ENCODE measurements around the gene CELSR3.

The CELSR3 gene

DNA sequence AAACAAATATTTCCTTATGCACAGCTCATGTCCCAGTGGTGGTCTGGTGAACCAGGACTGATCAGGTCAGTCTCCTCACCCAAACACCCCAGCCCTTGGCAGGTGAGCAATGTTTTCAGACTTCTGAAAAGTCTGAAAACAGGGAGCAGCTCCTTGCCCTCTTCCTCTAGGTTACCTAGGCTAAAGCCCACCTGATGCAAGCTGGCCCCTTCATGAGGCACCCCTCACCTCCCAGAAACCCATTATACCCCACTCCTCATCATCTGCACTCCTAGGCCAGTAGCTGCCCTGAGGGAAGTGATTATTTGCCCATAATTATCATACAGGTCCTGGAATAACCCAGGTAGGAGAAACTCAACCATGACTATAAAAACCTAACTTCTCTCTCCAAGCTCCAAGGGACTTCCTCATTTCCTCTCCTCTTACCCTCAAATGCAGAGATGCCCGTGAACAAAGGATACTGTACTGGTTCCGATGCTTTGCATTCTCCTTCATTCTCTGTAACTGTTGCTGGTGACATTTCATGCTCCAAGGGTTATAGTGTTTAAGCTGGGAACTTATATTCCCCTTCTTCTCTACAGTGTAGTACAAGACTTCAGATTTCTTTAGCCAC, 28.3 kb upstream of the CELSR3 start:
- CTCF ChIA-PET: no interaction called here
- POLR2A ChIA-PET: no interaction called here

DNA sequence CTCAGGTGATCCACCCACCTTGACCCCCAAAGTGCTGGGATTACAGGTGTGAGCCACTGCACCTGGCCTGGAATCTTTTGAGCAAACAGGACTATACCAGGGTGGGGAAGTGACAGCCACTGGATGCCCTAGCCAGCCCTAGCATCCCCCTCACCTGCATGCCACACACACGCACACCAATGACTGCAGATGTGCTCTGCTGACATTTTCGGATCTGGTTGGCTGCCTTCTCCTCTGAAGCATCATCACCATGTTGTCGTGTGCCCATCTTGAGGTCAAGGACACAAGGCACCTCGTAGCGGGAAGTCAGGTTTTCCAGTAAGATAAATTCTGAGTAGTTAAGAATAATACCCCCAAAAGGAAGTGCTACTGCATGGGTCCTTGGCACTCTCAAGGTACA, 26.7 kb upstream of the CELSR3 start:
- ChIA-PET POLR2A (no interaction called here), CTCF (no interaction called here)
- TF ChIP-seq L3MBTL2 (conservative IDR thresholded peaks at IDR 0.05): no peak
- TF ChIP-seq TARDBP (IDR thresholded peaks at IDR 0.05): no peak
- TF ChIP-seq ARNT (IDR thresholded peaks at IDR 0.05): no peak
- no peak for TF ChIP-seq ELF4 (IDR thresholded peaks at IDR 0.05)
- TF ChIP-seq, protein P1, sequence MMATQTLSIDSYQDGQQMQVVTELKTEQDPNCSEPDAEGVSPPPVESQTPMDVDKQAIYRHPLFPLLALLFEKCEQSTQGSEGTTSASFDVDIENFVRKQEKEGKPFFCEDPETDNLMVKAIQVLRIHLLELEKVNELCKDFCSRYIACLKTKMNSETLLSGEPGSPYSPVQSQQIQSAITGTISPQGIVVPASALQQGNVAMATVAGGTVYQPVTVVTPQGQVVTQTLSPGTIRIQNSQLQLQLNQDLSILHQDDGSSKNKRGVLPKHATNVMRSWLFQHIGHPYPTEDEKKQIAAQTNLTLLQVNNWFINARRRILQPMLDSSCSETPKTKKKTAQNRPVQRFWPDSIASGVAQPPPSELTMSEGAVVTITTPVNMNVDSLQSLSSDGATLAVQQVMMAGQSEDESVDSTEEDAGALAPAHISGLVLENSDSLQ (IDR thresholded peaks at IDR 0.05): no peak
- no peak for TF ChIP-seq FOXA1 (IDR thresholded peaks at IDR 0.05)
- TF ChIP-seq FOXM1 (IDR thresholded peaks at IDR 0.05; ENCODE audit: borderline replicate concordance): no peak
- no peak for TF ChIP-seq BHLHE40 (IDR thresholded peaks at IDR 0.05; ENCODE audit: borderline replicate concordance)
- TF ChIP-seq CTBP1 (IDR thresholded peaks at IDR 0.05; ENCODE audit: borderline replicate concordance): no peak
- no peak for TF ChIP-seq HDGF (IDR thresholded peaks at IDR 0.05; ENCODE audit: borderline replicate concordance)
- TF ChIP-seq ZNF384 (IDR thresholded peaks at IDR 0.05): no peak
- TF ChIP-seq NFRKB (IDR thresholded peaks at IDR 0.05): no peak
- no peak for TF ChIP-seq SP1 (IDR thresholded peaks at IDR 0.05)
- DNase-seq (ENCODE audit: extremely low spot score): no peak

More for the DNA sequence above, 28.3 kb upstream of the CELSR3 start:
- TF ChIP-seq ARNT (IDR thresholded peaks at IDR 0.05) (no peak), FOXA1 (IDR thresholded peaks at IDR 0.05) (no peak), FOXK2 (IDR thresholded peaks at IDR 0.05) (no peak), BHLHE40 (IDR thresholded peaks at IDR 0.05; ENCODE audit: borderline replicate concordance) (no peak), SUZ12 (IDR thresholded peaks at IDR 0.05) (no peak), FOXM1 (IDR thresholded peaks at IDR 0.05; ENCODE audit: borderline replicate concordance) (no peak), ELF4 (IDR thresholded peaks at IDR 0.05) (no peak), LEF1 (IDR thresholded peaks at IDR 0.05; ENCODE audit: borderline replicate concordance) (no peak), CTBP1 (IDR thresholded peaks at IDR 0.05; ENCODE audit: borderline replicate concordance) (no peak), TARDBP (IDR thresholded peaks at IDR 0.05) (no peak), HDGF (IDR thresholded peaks at IDR 0.05; ENCODE audit: borderline replicate concordance) (no peak), ZNF384 (IDR thresholded peaks at IDR 0.05) (no peak), L3MBTL2 (conservative IDR thresholded peaks at IDR 0.05) (no peak), NFRKB (IDR thresholded peaks at IDR 0.05) (no peak), SP1 (IDR thresholded peaks at IDR 0.05) (no peak)
- TF ChIP-seq, protein P1 (IDR thresholded peaks at IDR 0.05): no peak
- DNase-seq (ENCODE audit: extremely low spot score): no peak

DNA sequence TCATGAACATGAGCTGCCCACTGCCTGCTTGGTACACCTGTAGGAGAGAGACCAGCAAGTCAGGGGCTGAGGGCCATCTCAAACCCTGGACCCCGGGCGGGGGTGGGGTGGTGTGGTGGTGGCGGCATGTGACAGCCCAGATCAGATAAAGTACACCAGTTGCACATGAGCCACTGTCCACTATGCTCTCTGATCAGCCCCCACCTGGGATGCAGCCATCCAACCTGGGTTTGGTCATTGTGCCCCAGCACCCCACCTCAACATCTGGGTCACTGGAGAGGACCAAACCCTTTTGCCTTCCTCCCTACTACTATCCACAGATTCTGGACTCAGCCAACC, 26.0 kb upstream of the CELSR3 start:
- CTCF ChIA-PET: no interaction called here
- no peak for TF ChIP-seq CTBP1 (IDR thresholded peaks at IDR 0.05; ENCODE audit: borderline replicate concordance)
- no peak for TF ChIP-seq SP1 (IDR thresholded peaks at IDR 0.05)
- TF ChIP-seq ELF4 (IDR thresholded peaks at IDR 0.05): no peak
- no peak for TF ChIP-seq FOXK2 (IDR thresholded peaks at IDR 0.05)
- no peak for TF ChIP-seq HDGF (IDR thresholded peaks at IDR 0.05; ENCODE audit: borderline replicate concordance)
- TF ChIP-seq, protein P1 (IDR thresholded peaks at IDR 0.05): no peak
- TF ChIP-seq FOXM1 (IDR thresholded peaks at IDR 0.05; ENCODE audit: borderline replicate concordance): no peak
- no peak for TF ChIP-seq ARNT (IDR thresholded peaks at IDR 0.05)
- no peak for TF ChIP-seq L3MBTL2 (conservative IDR thresholded peaks at IDR 0.05)
- TF ChIP-seq ZNF384 (IDR thresholded peaks at IDR 0.05): no peak
- TF ChIP-seq NFRKB (IDR thresholded peaks at IDR 0.05): no peak
- TF ChIP-seq FOXA1 (IDR thresholded peaks at IDR 0.05): no peak
- TF ChIP-seq LEF1 (IDR thresholded peaks at IDR 0.05; ENCODE audit: borderline replicate concordance): no peak
- TF ChIP-seq SUZ12 (IDR thresholded peaks at IDR 0.05): no peak
- no peak for TF ChIP-seq TARDBP (IDR thresholded peaks at IDR 0.05)
- TF ChIP-seq BHLHE40 (IDR thresholded peaks at IDR 0.05; ENCODE audit: borderline replicate concordance): no peak
- POLR2A ChIA-PET: interaction anchor here (1.2 kb wide), 1 partner anchor 28 kb away, joined by 5 read pairs; the partner anchor contains the start of gene IP6K2
- no peak for DNase-seq (ENCODE audit: extremely low spot score)

DNA sequence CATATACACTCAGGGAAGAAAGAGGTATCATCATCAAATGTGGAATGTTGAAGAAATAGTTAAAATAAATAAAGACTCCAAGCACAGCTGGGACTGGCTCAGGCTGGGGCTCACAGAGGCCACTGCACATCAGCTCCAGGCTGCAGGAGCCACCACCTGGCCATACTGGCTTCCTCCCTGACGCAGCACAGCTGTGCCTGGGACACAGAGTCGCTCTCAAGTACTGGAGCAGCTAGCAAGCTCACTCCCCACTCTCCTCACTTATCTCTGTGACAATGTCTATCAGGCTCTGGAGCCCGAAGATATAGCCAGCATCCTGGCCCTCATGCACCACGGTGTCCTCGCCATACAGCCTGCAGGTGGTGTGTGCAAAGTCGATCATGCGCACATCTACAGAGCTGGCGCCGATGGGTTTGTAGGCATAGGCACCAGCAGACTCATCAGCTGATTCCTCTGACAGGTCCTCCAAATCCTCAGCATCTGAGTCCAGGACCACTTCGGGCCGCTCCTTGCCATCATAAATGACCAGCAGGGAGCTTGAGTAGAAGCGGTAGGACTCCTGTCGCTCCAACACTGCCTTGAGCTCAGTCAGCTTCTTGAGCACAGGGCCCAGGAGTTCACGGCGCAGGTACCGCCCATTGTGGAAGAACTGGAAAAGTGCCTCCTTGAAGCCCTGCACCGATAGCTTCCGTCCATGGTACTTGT, 25.5 kb upstream of the CELSR3 start:
- DNase-seq (ENCODE audit: extremely low spot score): no peak
- TF ChIP-seq FOXA1 (IDR thresholded peaks at IDR 0.05) (no peak), SUZ12 (IDR thresholded peaks at IDR 0.05) (no peak), ZNF384 (IDR thresholded peaks at IDR 0.05) (no peak), FOXM1 (IDR thresholded peaks at IDR 0.05; ENCODE audit: borderline replicate concordance) (no peak), ELF4 (IDR thresholded peaks at IDR 0.05) (no peak), SP1 (IDR thresholded peaks at IDR 0.05) (no peak), NFRKB (IDR thresholded peaks at IDR 0.05) (no peak)
- ChIA-PET POLR2A (interaction anchor here (1.2 kb wide), 1 partner anchor 29 kb away, joined by 5 read pairs; the partner anchor contains the start of gene IP6K2), CTCF (no interaction called here)

DNA sequence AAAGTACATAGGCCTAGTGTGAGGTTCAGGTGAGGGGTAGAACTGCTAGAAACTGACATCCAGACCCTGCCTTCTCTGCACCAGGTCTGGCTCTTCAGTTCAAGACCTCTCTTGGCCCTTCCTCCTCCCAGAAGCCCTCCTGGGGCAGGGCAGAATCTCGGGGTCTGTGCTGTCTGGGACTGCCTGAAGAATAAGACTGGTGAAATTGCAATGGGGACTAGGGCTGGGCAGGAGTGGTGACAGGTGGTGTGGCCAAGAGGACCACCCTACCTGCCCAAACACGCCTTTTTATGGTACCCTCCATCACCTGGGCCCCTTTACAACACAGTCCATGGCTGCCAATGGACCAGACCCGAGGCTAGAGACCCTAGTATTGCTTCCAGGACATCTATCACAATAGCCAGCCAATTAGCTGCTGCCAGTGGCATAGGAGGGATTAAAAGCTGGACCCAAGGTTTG, 24.6 kb upstream of the CELSR3 start:
- TF ChIP-seq SP1 (IDR thresholded peaks at IDR 0.05) (no peak), NFRKB (IDR thresholded peaks at IDR 0.05) (no peak), FOXA1 (IDR thresholded peaks at IDR 0.05) (no peak), TARDBP (IDR thresholded peaks at IDR 0.05) (no peak), ZNF384 (IDR thresholded peaks at IDR 0.05) (no peak), ARNT (IDR thresholded peaks at IDR 0.05) (no peak), CTBP1 (IDR thresholded peaks at IDR 0.05; ENCODE audit: borderline replicate concordance) (no peak), ELF4 (IDR thresholded peaks at IDR 0.05) (no peak), LEF1 (IDR thresholded peaks at IDR 0.05; ENCODE audit: borderline replicate concordance) (no peak), FOXM1 (IDR thresholded peaks at IDR 0.05; ENCODE audit: borderline replicate concordance) (no peak), FOXK2 (IDR thresholded peaks at IDR 0.05) (no peak), HDGF (IDR thresholded peaks at IDR 0.05; ENCODE audit: borderline replicate concordance) (no peak), SUZ12 (IDR thresholded peaks at IDR 0.05) (no peak), BHLHE40 (IDR thresholded peaks at IDR 0.05; ENCODE audit: borderline replicate concordance) (no peak)
- TF ChIP-seq, protein P1 (IDR thresholded peaks at IDR 0.05): no peak
- DNase-seq (ENCODE audit: extremely low spot score): no peak
- ChIA-PET POLR2A (interaction anchor here (0.9 to 2.0 kb wide), 3 partner anchors 8 to 24 kb away, joined by 4 to 13 read pairs (median 12); partner anchors contain the start of gene CELSR3), CTCF (interaction anchor here (1.5 kb wide), 1 partner anchor 23 kb away, joined by 4 read pairs; no protein-coding TSS in a partner anchor)

All from HEK293T (cell line).